ENCODE measurements around the gene BCCIP.

- TF ChIP-seq CTCF (IDR thresholded peaks at IDR 0.05) (no peak), POLR2AphosphoS5 (IDR thresholded peaks at IDR 0.05) (no peak)
These were observed 44.8 kb upstream of the BCCIP start for GRCh38 chr10:125778556-125778955.
